ENCODE measurements around the gene CD52. TPM values are rescaled to one million over a fixed set of nuclear protein-coding genes. Genes with fewer than 3 reads are reported as not detected.

Gene CD52
- total RNA-seq, 1 experiment from 2014 or later = 1.6 TPM

GRCh38 chr1:26318338-26319064 lies 743 bp downstream of the CD52 start:
- no peak overlapping the region for H3K27ac ChIP-seq (ENCODE audit: low read length)
- no peaks in the 10 kb centered on the region for H3K4me1 ChIP-seq (ENCODE audit: control insufficient read depth, insufficient read depth, low read length)
- no peak for DNase-seq (ENCODE audit: low read depth, low spot score)
- ATAC-seq = no peak
- in situ Hi-C loops (cut with HindIII; ENCODE audit: low pct_unique_long_range_greater_than_20kb, low sequenced_read_pairs) (no loop called here), intact Hi-C loops (cut with micrococcal nuclease; ENCODE audit: unreplicated experiment) (no loop called here)
- ChIA-PET CTCF (interaction anchor here (0.6 kb wide), 1 partner anchor 44 kb away, joined by 5 read pairs; no protein-coding TSS in a partner anchor), POLR2A (no interaction called here)
- H3K27me3 ChIP-seq (ENCODE audit: control insufficient read depth, insufficient read depth, low read length) = no peaks in the 10 kb centered on the region
- H3K9me3 ChIP-seq (ENCODE audit: control insufficient read depth, insufficient read depth, low read depth, low read length) = no peaks in the 10 kb centered on the region
- TF ChIP-seq, protein P1, sequence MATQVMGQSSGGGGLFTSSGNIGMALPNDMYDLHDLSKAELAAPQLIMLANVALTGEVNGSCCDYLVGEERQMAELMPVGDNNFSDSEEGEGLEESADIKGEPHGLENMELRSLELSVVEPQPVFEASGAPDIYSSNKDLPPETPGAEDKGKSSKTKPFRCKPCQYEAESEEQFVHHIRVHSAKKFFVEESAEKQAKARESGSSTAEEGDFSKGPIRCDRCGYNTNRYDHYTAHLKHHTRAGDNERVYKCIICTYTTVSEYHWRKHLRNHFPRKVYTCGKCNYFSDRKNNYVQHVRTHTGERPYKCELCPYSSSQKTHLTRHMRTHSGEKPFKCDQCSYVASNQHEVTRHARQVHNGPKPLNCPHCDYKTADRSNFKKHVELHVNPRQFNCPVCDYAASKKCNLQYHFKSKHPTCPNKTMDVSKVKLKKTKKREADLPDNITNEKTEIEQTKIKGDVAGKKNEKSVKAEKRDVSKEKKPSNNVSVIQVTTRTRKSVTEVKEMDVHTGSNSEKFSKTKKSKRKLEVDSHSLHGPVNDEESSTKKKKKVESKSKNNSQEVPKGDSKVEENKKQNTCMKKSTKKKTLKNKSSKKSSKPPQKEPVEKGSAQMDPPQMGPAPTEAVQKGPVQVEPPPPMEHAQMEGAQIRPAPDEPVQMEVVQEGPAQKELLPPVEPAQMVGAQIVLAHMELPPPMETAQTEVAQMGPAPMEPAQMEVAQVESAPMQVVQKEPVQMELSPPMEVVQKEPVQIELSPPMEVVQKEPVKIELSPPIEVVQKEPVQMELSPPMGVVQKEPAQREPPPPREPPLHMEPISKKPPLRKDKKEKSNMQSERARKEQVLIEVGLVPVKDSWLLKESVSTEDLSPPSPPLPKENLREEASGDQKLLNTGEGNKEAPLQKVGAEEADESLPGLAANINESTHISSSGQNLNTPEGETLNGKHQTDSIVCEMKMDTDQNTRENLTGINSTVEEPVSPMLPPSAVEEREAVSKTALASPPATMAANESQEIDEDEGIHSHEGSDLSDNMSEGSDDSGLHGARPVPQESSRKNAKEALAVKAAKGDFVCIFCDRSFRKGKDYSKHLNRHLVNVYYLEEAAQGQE (IDR thresholded peaks at IDR 0.05; ENCODE audit: insufficient read depth in 1 of 2, low read depth in 2 of 2, low read length in 1 of 2) = no peak
- no TSS peak for BruUV-seq (replicated peaks)
- H3K36me3 ChIP-seq (ENCODE audit: control insufficient read depth, insufficient read depth, low read length) = no peaks in the 10 kb centered on the region
- H3K4me3 ChIP-seq (ENCODE audit: low read depth in 2 of 2, low read length in 2 of 2) = no peak overlapping the region

DNA sequence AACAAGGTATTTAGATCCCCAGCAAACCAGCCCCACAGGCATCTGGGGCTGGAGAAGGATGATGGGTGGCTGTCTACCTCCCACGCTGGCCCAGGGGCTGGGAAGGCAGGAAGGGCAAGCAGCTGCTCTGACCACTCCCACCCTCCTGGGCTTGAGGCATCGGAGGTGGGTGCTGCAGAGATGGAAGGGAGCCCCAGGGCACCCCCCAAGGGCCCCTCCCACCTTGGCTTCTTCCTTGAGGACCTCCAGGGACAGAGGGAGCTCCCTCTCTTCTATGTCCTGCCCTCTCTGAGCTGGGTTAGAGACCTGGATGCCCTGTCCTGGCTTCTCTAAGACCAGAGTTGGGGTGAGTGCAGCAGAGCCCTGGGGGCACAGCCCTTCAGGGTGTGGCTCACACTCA lies 3.1 kb downstream of the CD52 start:
- CTCF ChIA-PET = interaction anchor here (1.0 to 2.0 kb wide), 2 partner anchors 41 to 47 kb away, joined by 4 read pairs; no protein-coding TSS in a partner anchor
- Histone ChIP-seq H3K4me1 (ENCODE audit: control insufficient read depth, insufficient read depth, low read length) (no peaks in the 10 kb centered on the region), H3K4me3 (ENCODE audit: low read depth in 2 of 2, low read length in 2 of 2) (no peak overlapping the region), H3K9me3 (ENCODE audit: control insufficient read depth, insufficient read depth, low read depth, low read length) (no peaks in the 10 kb centered on the region), H3K27ac (ENCODE audit: low read length) (no peak overlapping the region), H3K36me3 (ENCODE audit: control insufficient read depth, insufficient read depth, low read length) (no peaks in the 10 kb centered on the region), H3K27me3 (ENCODE audit: control insufficient read depth, insufficient read depth, low read length) (no peaks in the 10 kb centered on the region)
- intact Hi-C loops (cut with micrococcal nuclease; ENCODE audit: unreplicated experiment) (loop anchor here (2.0 kb wide), 1 partner anchor 36 kb away; no protein-coding TSS in a partner anchor), in situ Hi-C loops (cut with HindIII; ENCODE audit: low pct_unique_long_range_greater_than_20kb, low sequenced_read_pairs) (no loop called here)
- TF ChIP-seq TCF7L2 (IDR thresholded peaks at IDR 0.05; ENCODE audit: low read depth, low read length) (no peak), POLR2AphosphoS5 (IDR thresholded peaks at IDR 0.05; ENCODE audit: low read depth, low read length) (no peak), SIN3A (IDR thresholded peaks at IDR 0.05; ENCODE audit: borderline replicate concordance, insufficient read depth, low read depth, low read length) (no peak)
- TF ChIP-seq, protein P2, sequence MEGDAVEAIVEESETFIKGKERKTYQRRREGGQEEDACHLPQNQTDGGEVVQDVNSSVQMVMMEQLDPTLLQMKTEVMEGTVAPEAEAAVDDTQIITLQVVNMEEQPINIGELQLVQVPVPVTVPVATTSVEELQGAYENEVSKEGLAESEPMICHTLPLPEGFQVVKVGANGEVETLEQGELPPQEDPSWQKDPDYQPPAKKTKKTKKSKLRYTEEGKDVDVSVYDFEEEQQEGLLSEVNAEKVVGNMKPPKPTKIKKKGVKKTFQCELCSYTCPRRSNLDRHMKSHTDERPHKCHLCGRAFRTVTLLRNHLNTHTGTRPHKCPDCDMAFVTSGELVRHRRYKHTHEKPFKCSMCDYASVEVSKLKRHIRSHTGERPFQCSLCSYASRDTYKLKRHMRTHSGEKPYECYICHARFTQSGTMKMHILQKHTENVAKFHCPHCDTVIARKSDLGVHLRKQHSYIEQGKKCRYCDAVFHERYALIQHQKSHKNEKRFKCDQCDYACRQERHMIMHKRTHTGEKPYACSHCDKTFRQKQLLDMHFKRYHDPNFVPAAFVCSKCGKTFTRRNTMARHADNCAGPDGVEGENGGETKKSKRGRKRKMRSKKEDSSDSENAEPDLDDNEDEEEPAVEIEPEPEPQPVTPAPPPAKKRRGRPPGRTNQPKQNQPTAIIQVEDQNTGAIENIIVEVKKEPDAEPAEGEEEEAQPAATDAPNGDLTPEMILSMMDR (IDR thresholded peaks at IDR 0.05) = no peak
- TF ChIP-seq, protein P1 (IDR thresholded peaks at IDR 0.05; ENCODE audit: insufficient read depth in 1 of 2, low read depth in 2 of 2, low read length in 1 of 2) = no peak
- peak; percentile 29; the same call in 1 of the 2 replicates for ATAC-seq
- no peak for DNase-seq (ENCODE audit: low read depth, low spot score)
- no TSS peak for BruUV-seq (replicated peaks)
- POLR2A ChIA-PET = interaction anchor here (0.5 kb wide), 1 partner anchor 11 kb away, joined by 3 read pairs; no protein-coding TSS in a partner anchor

Measured in Panc1 (cell line).